DND-41 (cell line): Measurements from ENCODE around the gene C2CD2.

Experiments used
- EZH2 ChIP-seq: IDR thresholded peaks from 3 replicates; pipeline ENCODE4 v1.6.1; 2012; ENCODE audit warnings: borderline replicate concordance, low read depth, mild to moderate bottlenecking, moderate library complexity, low read length, inconsistent platforms; ENCODE audit not compliant: severe bottlenecking
- TF ChIP-seq, protein P1 (sequence below): IDR thresholded peaks from 2 replicates; pipeline ENCODE4 v1.5.1; 2012; ENCODE audit warnings: borderline replicate concordance, low read length, moderate library complexity, mild to moderate bottlenecking; ENCODE audit not compliant: poor library complexity, severe bottlenecking; ENCODE audit errors: extremely low read depth

DNA sequence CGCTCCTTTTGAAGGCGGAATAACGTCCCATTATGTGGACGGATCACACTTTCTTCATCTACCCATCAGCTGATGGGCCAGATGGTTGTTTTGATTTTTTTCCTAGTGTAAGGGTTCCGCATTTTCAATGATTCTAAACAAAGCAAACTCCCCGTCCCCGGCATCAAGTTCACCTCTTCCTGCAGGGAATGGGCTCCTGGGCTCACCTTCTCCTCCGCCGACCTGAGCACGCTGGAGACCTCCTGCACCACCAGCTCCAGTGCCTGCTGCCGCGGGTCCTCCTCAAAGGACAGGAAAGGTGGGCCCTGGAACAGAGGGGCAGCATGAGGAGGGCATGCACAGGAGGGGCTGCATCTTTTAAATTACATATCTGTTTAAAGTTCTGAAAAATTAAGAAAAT lies 11.9 kb downstream of the C2CD2 start:
- TF ChIP-seq, protein P1, sequence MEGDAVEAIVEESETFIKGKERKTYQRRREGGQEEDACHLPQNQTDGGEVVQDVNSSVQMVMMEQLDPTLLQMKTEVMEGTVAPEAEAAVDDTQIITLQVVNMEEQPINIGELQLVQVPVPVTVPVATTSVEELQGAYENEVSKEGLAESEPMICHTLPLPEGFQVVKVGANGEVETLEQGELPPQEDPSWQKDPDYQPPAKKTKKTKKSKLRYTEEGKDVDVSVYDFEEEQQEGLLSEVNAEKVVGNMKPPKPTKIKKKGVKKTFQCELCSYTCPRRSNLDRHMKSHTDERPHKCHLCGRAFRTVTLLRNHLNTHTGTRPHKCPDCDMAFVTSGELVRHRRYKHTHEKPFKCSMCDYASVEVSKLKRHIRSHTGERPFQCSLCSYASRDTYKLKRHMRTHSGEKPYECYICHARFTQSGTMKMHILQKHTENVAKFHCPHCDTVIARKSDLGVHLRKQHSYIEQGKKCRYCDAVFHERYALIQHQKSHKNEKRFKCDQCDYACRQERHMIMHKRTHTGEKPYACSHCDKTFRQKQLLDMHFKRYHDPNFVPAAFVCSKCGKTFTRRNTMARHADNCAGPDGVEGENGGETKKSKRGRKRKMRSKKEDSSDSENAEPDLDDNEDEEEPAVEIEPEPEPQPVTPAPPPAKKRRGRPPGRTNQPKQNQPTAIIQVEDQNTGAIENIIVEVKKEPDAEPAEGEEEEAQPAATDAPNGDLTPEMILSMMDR = no peak
- TF ChIP-seq EZH2 = no peak
